IMR-90 (cell line): Measurements from ENCODE around the gene CLPTM1L. TPM values are rescaled to one million over a fixed set of nuclear protein-coding genes. Genes with fewer than 3 reads are reported as not detected.

ENCODE experiments used
- ATAC-seq: fragments of 200-7000 bp; cut with Tn5 transposase; 2 replicates; pipeline ENCODE4 v1.9.1; 2020; ENCODE audit warnings: low read depth, mild to moderate bottlenecking, moderate library complexity
- BruUV-seq: library from RNA; stranded (reverse); fragments of 400-500 nt; replicated peaks from 2 replicates; lab custom pipeline; 2021; lab: Mats Ljungman, UMichigan
- CTCF ChIA-PET: fragments of 300-600 bp; formaldehyde crosslinking; extraction: SDS; loops from one replicate; lab custom pipeline; 2021; ENCODE audit warnings: antibody characterized with exemption; lab: Yijun Ruan, JAX
- POLR2A ChIA-PET: fragments of 300-600 bp; sonication (Branson Sonifier 250); formaldehyde crosslinking; loops from one replicate; lab custom pipeline; 2022; ENCODE audit warnings: antibody characterized with exemption; ENCODE audit not compliant: unreplicated experiment; lab: Charles Lee
- DNase-seq: peaks from one replicate; pipeline ENCODE4 v3.0.0; 2013
- H2AFZ ChIP-seq: replicated peaks from 2 replicates; pipeline ENCODE3; 2013; ENCODE audit warnings: low read length, mild to moderate bottlenecking; ENCODE audit not compliant: poor library complexity
- H2AK5ac ChIP-seq: 2 replicates; pipeline ENCODE4 v1.6.1; 2013; ENCODE audit warnings: low read depth, low read length, inconsistent platforms
- H2AK9ac ChIP-seq: replicated peaks from 2 replicates; pipeline ENCODE3; 2013; ENCODE audit warnings: mild to moderate bottlenecking, low read depth, low read length, moderate library complexity; ENCODE audit not compliant: poor library complexity
- H2BK120ac ChIP-seq: 2 replicates; pipeline ENCODE4 v1.6.1; 2013; ENCODE audit warnings: low read depth, low read length, inconsistent platforms
- H2BK15ac ChIP-seq: 3 replicates; pipeline ENCODE4 v1.6.1; 2013; ENCODE audit warnings: low read depth, low read length, inconsistent platforms
- H2BK20ac ChIP-seq: 2 replicates; pipeline ENCODE4 v1.6.1; 2013; ENCODE audit warnings: low read depth, mild to moderate bottlenecking, inconsistent platforms, low read length, moderate library complexity
- H2BK5ac ChIP-seq: 2 replicates; pipeline ENCODE4 v1.6.1; 2013; ENCODE audit warnings: mild to moderate bottlenecking, low read depth, low read length, inconsistent platforms; ENCODE audit not compliant: poor library complexity, severe bottlenecking
- H3K14ac ChIP-seq: replicated peaks from 2 replicates; pipeline ENCODE4 v1.6.1; 2013; ENCODE audit warnings: low read depth, low read length, inconsistent platforms
- H3K18ac ChIP-seq: 2 replicates; pipeline ENCODE4 v1.6.1; 2013; ENCODE audit warnings: low read depth, low read length, control low read depth
- H3K23ac ChIP-seq: 2 replicates; pipeline ENCODE4 v1.6.1; 2013; ENCODE audit warnings: low read depth, low read length, inconsistent platforms
- H3K27ac ChIP-seq: 2 replicates; pipeline ENCODE4 v1.5.1; 2013; ENCODE audit warnings: mild to moderate bottlenecking, control low read depth, low read length; ENCODE audit not compliant: insufficient read depth
- H3K27me3 ChIP-seq: 2 replicates; pipeline ENCODE4 v1.6.1; 2013; ENCODE audit warnings: low read length; ENCODE audit not compliant: control insufficient read depth, insufficient read depth
- H3K36me3 ChIP-seq: 2 replicates; pipeline ENCODE4 v1.6.1; 2013; ENCODE audit warnings: low read length, mixed read lengths; ENCODE audit not compliant: control insufficient read depth, insufficient read depth
- H3K4ac ChIP-seq: 2 replicates; pipeline ENCODE4 v1.6.1; 2013; ENCODE audit warnings: low read depth, low read length, inconsistent platforms
- H3K4me1 ChIP-seq: 2 replicates; pipeline ENCODE4 v1.6.1; 2013; ENCODE audit warnings: low read length, mixed read lengths; ENCODE audit not compliant: control insufficient read depth, insufficient read depth
- H3K4me2 ChIP-seq: 2 replicates; pipeline ENCODE4 v1.6.1; 2013; ENCODE audit warnings: low read depth, mild to moderate bottlenecking, control low read depth, low read length, moderate library complexity
- H3K4me3 ChIP-seq: 2 replicates; pipeline ENCODE4 v1.5.1; 2013; ENCODE audit warnings: low read depth, mild to moderate bottlenecking, control low read depth, low read length, moderate library complexity; ENCODE audit not compliant: insufficient read depth
- H3K56ac ChIP-seq: 2 replicates; pipeline ENCODE4 v1.6.1; 2013; ENCODE audit warnings: low read length, inconsistent platforms; ENCODE audit not compliant: insufficient read depth; ENCODE audit errors: extremely low read depth
- H3K79me1 ChIP-seq, 2 experiments: 2 replicates each; pipeline ENCODE4 v1.6.1; 2013; ENCODE audit warnings: low read length in 2 of 2, inconsistent platforms in 1 of 2, low read depth in 1 of 2
- H3K9ac ChIP-seq: 2 replicates; pipeline ENCODE4 v1.6.1; 2013; ENCODE audit warnings: low read depth, low read length, control low read depth
- H3K9me1 ChIP-seq: 2 replicates; pipeline ENCODE4 v1.6.1; 2013; ENCODE audit warnings: low read length, inconsistent platforms; ENCODE audit not compliant: insufficient read depth
- H3K9me3 ChIP-seq: 2 replicates; pipeline ENCODE4 v1.6.1; 2013; ENCODE audit warnings: low read length; ENCODE audit not compliant: control insufficient read depth, insufficient read depth
- H4K20me1 ChIP-seq: 2 replicates; pipeline ENCODE4 v1.6.1; 2013; ENCODE audit warnings: low read length, inconsistent platforms; ENCODE audit not compliant: insufficient read depth
- H4K5ac ChIP-seq: 2 replicates; pipeline ENCODE4 v1.6.1; 2013; ENCODE audit warnings: mild to moderate bottlenecking, low read depth, low read length, control low read depth
- H4K8ac ChIP-seq, 2 experiments: 2 replicates each; pipeline ENCODE4 v1.6.1; 2013; ENCODE audit warnings: low read depth in 2 of 2, low read length in 2 of 2, control low read depth in 1 of 2, inconsistent platforms in 1 of 2
- H4K91ac ChIP-seq: 2 replicates; pipeline ENCODE4 v1.6.1; 2013; ENCODE audit warnings: low read depth, low read length, inconsistent platforms; ENCODE audit not compliant: insufficient read depth
- BHLHE40 ChIP-seq: fragments of 150-350 bp; IDR thresholded peaks from 2 replicates; pipeline ENCODE4 v1.6.1; 2016; ENCODE audit warnings: mild to moderate bottlenecking, low read depth, low read length
- CEBPB ChIP-seq: IDR thresholded peaks from 2 replicates; pipeline ENCODE4 v1.6.1; 2012; ENCODE audit warnings: low read depth, low read length, improper control_type of control experiment
- CHD1 ChIP-seq: IDR thresholded peaks from 2 replicates; pipeline ENCODE4 v1.6.1; 2012; ENCODE audit warnings: low read depth, low read length, improper control_type of control experiment
- CTCF ChIP-seq: conservative IDR thresholded peaks from 2 replicates; pipeline ENCODE4 v1.5.1; 2012; ENCODE audit warnings: mild to moderate bottlenecking, low read depth, low read length, improper control_type of control experiment
- FOS ChIP-seq: fragments of 150-350 bp; IDR thresholded peaks from 2 replicates; pipeline ENCODE4 v1.6.1; 2016; ENCODE audit warnings: low read depth, low read length
- MAFK ChIP-seq: IDR thresholded peaks from 2 replicates; pipeline ENCODE4 v1.6.1; 2012; ENCODE audit warnings: low read depth, low read length, improper control_type of control experiment
- MAZ ChIP-seq: IDR thresholded peaks from 2 replicates; pipeline ENCODE4 v1.6.1; 2012; ENCODE audit warnings: low read depth, mild to moderate bottlenecking, low read length, improper control_type of control experiment, moderate library complexity, borderline replicate concordance
- MXI1 ChIP-seq: IDR thresholded peaks from 2 replicates; pipeline ENCODE4 v1.6.1; 2012; ENCODE audit warnings: low read depth, mild to moderate bottlenecking, low read length, moderate library complexity, borderline replicate concordance
- POLR2A ChIP-seq: IDR thresholded peaks from 2 replicates; pipeline ENCODE4 v1.6.1; 2012; ENCODE audit warnings: mild to moderate bottlenecking, low read depth, low read length
- RAD21 ChIP-seq: IDR thresholded peaks from 2 replicates; pipeline ENCODE4 v1.6.1; 2012; ENCODE audit warnings: low read length, improper control_type of control experiment
- RCOR1 ChIP-seq: IDR thresholded peaks from 2 replicates; pipeline ENCODE4 v1.6.1; 2012; ENCODE audit warnings: mild to moderate bottlenecking, low read length, improper control_type of control experiment; ENCODE audit not compliant: insufficient replicate concordance
- RFX5 ChIP-seq: IDR thresholded peaks from 2 replicates; pipeline ENCODE4 v1.8.0; 2012; ENCODE audit warnings: low read depth, mild to moderate bottlenecking, low read length, moderate library complexity
- WGBS, 2 experiments: methylation state at CpG; one replicate each; pipeline versions ENCODE4 v1.1.5 to v1.1.7; 2013; ENCODE audit warnings: missing lambda C conversion rate in 2 of 2; ENCODE audit not compliant: insufficient read length in 1 of 2; ENCODE audit errors: extremely low coverage in 2 of 2; 5-methylcytosine and 5-hydroxymethylcytosine counted together
- dilution Hi-C: fragments of 300-500 bp; cut with HindIII; formaldehyde crosslinking; loops from one replicate; pipeline ENCODE4 v1.14.3; 2018; ENCODE audit warnings: low sequenced_read_pairs; ENCODE audit not compliant: unreplicated experiment
- in situ Hi-C: fragments of 300-500 bp; cut with MboI; formaldehyde crosslinking; loops from 3 replicates; pipeline ENCODE4 v1.14.3; 2019; ENCODE audit warnings: low sequenced_read_pairs, inconsistent platforms, mixed read lengths
- intact Hi-C: fragments of 100-400 bp; cut with micrococcal nuclease; formaldehyde crosslinking; loops from 2 replicates; pipeline ENCODE4 v1.10.0; 2022
- polyA plus RNA-seq, 3 experiments: library from polyadenylated mRNA; depleted of rRNA; stranded (reverse); fragments of >200 nt; gene quantifications; 2 replicates each; pipeline ENCODE4 v1.2.3, GENCODE V29; 2012; ENCODE audit warnings: low replicate concordance in 1 of 3
- total RNA-seq: library from RNA; depleted of rRNA; stranded (reverse); fragments of >200 nt; gene quantifications from 2 replicates; pipeline ENCODE4 v1.2.3, GENCODE V29; 2012
- TF ChIP-seq, protein P1 (sequence below): fragments of 150-350 bp; IDR thresholded peaks from 2 replicates; pipeline ENCODE4 v1.6.1; 2017; ENCODE audit warnings: mild to moderate bottlenecking, antibody characterized with exemption, low read length, low read depth
- TF ChIP-seq, protein P2 (sequence below): fragments of 150-350 bp; IDR thresholded peaks from 2 replicates; pipeline ENCODE4 v1.6.1; 2016; ENCODE audit warnings: low read depth, mild to moderate bottlenecking, low read length, moderate library complexity, borderline replicate concordance

CLPTM1L gene
- total and polyA plus RNA-seq, 2 of the 4 experiments (the other 2 are of a cell fraction): 114 to 137 TPM

DNA sequence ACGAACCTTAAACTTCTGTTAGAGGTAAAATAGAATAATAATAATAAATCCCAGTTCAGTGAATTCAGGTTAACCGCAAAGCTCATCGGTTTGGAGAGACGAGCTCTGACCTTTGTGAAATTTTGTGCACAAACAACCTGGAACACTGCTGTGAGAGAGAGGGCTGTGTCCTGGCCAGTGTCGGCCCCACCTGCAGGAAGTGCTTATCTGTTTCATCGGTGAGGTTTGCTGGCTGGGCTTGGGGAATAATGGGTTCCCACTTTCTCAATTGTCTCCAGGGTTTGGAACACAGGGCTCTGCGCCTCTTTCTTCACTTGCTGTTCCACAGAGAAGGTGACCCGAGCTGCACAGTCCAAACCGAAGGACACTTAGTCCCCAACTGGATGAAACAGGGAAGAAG, 19.3 kb upstream of the CLPTM1L start:
- Histone ChIP-seq H4K5ac (no peak overlapping the region), H3K79me1 (no peaks in the 10 kb centered on the region), H3K23ac (no peak overlapping the region), H3K9me1 (no peaks in the 10 kb centered on the region), H3K9ac (no peak overlapping the region), H2AFZ (no peak overlapping the region), H3K4me2 (no peak overlapping the region), H4K20me1 (no peaks in the 10 kb centered on the region), H3K9me3 (no peaks in the 10 kb centered on the region), H3K27ac (no peak overlapping the region), H2BK5ac (no peak overlapping the region), H3K14ac (no peak overlapping the region), H2BK20ac (no peak overlapping the region), H3K4me1 (no peaks in the 10 kb centered on the region), H3K4me3 (no peak overlapping the region), H2AK5ac (no peak overlapping the region), H4K8ac (no peak overlapping the region), H2AK9ac (no peak overlapping the region), H3K56ac (no peak overlapping the region), H2BK15ac (no peak overlapping the region), H3K36me3 (no peaks in the 10 kb centered on the region), H3K18ac (no peak overlapping the region), H3K4ac (no peak overlapping the region), H3K27me3 (peaks cover 42% of the 10 kb centered on the region), H2BK120ac (no peak overlapping the region), H4K91ac (no peak overlapping the region)
- ATAC-seq (no peak), DNase-seq (no peak)
- ChIA-PET POLR2A (no interaction called here), CTCF (no interaction called here)
- no peak for TF ChIP-seq CTCF
- no peak for TF ChIP-seq MAZ
- TF ChIP-seq FOS: no peak
- no peak for TF ChIP-seq CHD1
- TF ChIP-seq, protein P1, sequence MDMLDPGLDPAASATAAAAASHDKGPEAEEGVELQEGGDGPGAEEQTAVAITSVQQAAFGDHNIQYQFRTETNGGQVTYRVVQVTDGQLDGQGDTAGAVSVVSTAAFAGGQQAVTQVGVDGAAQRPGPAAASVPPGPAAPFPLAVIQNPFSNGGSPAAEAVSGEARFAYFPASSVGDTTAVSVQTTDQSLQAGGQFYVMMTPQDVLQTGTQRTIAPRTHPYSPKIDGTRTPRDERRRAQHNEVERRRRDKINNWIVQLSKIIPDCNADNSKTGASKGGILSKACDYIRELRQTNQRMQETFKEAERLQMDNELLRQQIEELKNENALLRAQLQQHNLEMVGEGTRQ: no peak
- TF ChIP-seq MXI1: no peak
- TF ChIP-seq RAD21: no peak
- no peak for TF ChIP-seq RCOR1
- TF ChIP-seq, protein P2, sequence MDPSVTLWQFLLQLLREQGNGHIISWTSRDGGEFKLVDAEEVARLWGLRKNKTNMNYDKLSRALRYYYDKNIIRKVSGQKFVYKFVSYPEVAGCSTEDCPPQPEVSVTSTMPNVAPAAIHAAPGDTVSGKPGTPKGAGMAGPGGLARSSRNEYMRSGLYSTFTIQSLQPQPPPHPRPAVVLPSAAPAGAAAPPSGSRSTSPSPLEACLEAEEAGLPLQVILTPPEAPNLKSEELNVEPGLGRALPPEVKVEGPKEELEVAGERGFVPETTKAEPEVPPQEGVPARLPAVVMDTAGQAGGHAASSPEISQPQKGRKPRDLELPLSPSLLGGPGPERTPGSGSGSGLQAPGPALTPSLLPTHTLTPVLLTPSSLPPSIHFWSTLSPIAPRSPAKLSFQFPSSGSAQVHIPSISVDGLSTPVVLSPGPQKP: no peak
- TF ChIP-seq BHLHE40: no peak
- TF ChIP-seq MAFK: no peak
- no peak for TF ChIP-seq POLR2A
- TF ChIP-seq CEBPB: no peak
- no peak for TF ChIP-seq RFX5
- WGBS, 2 experiments: 86% methylated on average over 1 of the region's 9 CpGs; no CpG with 5 or more reads in 1 of the 2 experiments
- BruUV-seq: no TSS peak
- intact Hi-C loops (no loop called here), dilution Hi-C loops (no loop called here), in situ Hi-C loops (loop anchor here (25.0 kb wide), 1 partner anchor 273 kb away; no protein-coding TSS in a partner anchor)
